Ishikawa (cell line): ENCODE data around the gene GPR17.

ENCODE experiments used
- CEBPB ChIP-seq: IDR thresholded peaks from 2 replicates; pipeline ENCODE4 v1.6.1; 2012
- CREB1 ChIP-seq: IDR thresholded peaks from 2 replicates; pipeline ENCODE4 v1.6.1; 2012; ENCODE audit warnings: low read depth
- EGR1 ChIP-seq: IDR thresholded peaks from 2 replicates; pipeline ENCODE4 v1.6.1; 2012
- EP300 ChIP-seq: IDR thresholded peaks from 2 replicates; pipeline ENCODE4 v1.6.1; 2012; ENCODE audit warnings: borderline replicate concordance
- FOXM1 ChIP-seq: IDR thresholded peaks from 2 replicates; pipeline ENCODE4 v1.6.1; 2012; ENCODE audit warnings: low read depth, borderline replicate concordance
- NFIC ChIP-seq: IDR thresholded peaks from 2 replicates; pipeline ENCODE4 v1.6.1; 2012
- RAD21 ChIP-seq: IDR thresholded peaks from 2 replicates; pipeline ENCODE4 v1.6.1; 2012; ENCODE audit warnings: low read depth
- TAF1 ChIP-seq: IDR thresholded peaks from 2 replicates; pipeline ENCODE4 v1.6.1; 2012; ENCODE audit warnings: low read depth, mild to moderate bottlenecking
- TEAD4 ChIP-seq: IDR thresholded peaks from 2 replicates; pipeline ENCODE4 v1.6.1; 2012
- YY1 ChIP-seq: IDR thresholded peaks from 2 replicates; pipeline ENCODE4 v1.6.1; 2012; ENCODE audit warnings: low read depth
- ZBTB7A ChIP-seq: IDR thresholded peaks from 2 replicates; pipeline ENCODE4 v1.6.1; 2012; ENCODE audit warnings: low read depth
- TF ChIP-seq, protein P1 (sequence below): IDR thresholded peaks from 2 replicates; pipeline ENCODE4 v1.6.1; 2012; ENCODE audit warnings: low read depth, mild to moderate bottlenecking

DNA sequence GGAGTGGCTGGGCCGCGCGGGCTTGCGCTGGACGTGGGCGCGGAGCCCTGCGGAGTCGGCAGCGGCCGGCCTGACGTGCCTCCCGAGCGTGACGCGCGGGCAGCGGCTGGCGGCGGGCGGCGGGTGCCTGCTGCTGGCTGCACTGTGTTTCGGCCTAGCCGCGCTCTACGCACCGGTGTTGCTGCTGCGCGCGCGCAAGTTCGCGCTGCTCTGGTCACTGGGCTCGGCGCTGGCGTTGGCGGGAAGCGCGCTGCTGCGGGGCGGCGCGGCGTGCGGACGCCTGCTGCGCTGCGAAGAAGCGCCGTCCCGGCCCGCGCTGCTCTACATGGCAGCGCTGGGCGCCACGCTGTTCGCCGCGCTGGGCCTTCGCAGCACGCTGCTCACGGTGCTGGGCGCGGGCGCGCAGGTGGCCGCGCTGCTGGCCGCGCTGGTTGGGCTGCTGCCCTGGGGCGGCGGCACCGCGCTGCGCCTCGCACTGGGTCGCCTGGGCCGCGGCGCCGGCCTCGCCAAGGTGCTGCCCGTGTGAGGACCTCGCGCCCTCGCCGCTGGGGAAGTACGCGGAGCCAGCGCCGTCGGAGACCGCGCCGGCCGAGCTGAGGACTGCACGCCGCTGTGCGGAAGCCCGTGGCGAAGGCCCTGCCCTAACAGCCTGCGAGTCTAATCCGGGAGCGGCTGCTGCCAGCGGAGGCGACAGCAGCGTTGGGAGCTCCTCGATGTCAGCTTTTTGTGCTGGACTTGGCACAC is 55.9 kb downstream of the GPR17 start:
- TF ChIP-seq YY1 (peak; percentile 47), RAD21 (no peak), TAF1 (no peak), EP300 (no peak), CEBPB (no peak), FOXM1 (no peak), ZBTB7A (no peak), NFIC (0 out of 2 replicates have a peak, but pooled peaks have one; percentile 29), TEAD4 (no peak; the same call in 1 of the 2 replicates), EGR1 (no peak), CREB1 (no peak)
- TF ChIP-seq, protein P1, sequence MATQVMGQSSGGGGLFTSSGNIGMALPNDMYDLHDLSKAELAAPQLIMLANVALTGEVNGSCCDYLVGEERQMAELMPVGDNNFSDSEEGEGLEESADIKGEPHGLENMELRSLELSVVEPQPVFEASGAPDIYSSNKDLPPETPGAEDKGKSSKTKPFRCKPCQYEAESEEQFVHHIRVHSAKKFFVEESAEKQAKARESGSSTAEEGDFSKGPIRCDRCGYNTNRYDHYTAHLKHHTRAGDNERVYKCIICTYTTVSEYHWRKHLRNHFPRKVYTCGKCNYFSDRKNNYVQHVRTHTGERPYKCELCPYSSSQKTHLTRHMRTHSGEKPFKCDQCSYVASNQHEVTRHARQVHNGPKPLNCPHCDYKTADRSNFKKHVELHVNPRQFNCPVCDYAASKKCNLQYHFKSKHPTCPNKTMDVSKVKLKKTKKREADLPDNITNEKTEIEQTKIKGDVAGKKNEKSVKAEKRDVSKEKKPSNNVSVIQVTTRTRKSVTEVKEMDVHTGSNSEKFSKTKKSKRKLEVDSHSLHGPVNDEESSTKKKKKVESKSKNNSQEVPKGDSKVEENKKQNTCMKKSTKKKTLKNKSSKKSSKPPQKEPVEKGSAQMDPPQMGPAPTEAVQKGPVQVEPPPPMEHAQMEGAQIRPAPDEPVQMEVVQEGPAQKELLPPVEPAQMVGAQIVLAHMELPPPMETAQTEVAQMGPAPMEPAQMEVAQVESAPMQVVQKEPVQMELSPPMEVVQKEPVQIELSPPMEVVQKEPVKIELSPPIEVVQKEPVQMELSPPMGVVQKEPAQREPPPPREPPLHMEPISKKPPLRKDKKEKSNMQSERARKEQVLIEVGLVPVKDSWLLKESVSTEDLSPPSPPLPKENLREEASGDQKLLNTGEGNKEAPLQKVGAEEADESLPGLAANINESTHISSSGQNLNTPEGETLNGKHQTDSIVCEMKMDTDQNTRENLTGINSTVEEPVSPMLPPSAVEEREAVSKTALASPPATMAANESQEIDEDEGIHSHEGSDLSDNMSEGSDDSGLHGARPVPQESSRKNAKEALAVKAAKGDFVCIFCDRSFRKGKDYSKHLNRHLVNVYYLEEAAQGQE: no peak; the same call in 1 of the 2 replicates
